ENCODE measurements around the gene KLHL22. TPM values are rescaled to one million over a fixed set of nuclear protein-coding genes. Genes with fewer than 3 reads are reported as not detected.

The KLHL22 gene, protein sequence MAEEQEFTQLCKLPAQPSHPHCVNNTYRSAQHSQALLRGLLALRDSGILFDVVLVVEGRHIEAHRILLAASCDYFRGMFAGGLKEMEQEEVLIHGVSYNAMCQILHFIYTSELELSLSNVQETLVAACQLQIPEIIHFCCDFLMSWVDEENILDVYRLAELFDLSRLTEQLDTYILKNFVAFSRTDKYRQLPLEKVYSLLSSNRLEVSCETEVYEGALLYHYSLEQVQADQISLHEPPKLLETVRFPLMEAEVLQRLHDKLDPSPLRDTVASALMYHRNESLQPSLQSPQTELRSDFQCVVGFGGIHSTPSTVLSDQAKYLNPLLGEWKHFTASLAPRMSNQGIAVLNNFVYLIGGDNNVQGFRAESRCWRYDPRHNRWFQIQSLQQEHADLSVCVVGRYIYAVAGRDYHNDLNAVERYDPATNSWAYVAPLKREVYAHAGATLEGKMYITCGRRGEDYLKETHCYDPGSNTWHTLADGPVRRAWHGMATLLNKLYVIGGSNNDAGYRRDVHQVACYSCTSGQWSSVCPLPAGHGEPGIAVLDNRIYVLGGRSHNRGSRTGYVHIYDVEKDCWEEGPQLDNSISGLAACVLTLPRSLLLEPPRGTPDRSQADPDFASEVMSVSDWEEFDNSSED
- total RNA-seq (2012; rRNA removed) (25.8 and 27.1 TPM in 2 replicates), polyA plus RNA-seq (2012; rRNA removed) (28.7 and 30.1 TPM in 2 replicates), Bru-seq, nascent RNA (percentile 79 among the genes with signal in this experiment), BruChase-seq, experiment 1, labeled RNA remaining after a 6-hour chase (percentile 93 among the genes with signal in this experiment), BruChase-seq, experiment 2, labeled RNA remaining after a 2-hour chase (percentile 89 among the genes with signal in this experiment)
- 14.3 and 46.6 TPM in 2 replicates for polyA plus RNA-seq (2012; cell fraction: cytosol; rRNA removed)
- polyA plus RNA-seq (2012; cell fraction: nucleus; rRNA removed; ENCODE audit: low replicate concordance): 70.3 and 122 TPM in 2 replicates
- long read RNA-seq, transcript KLHL22-201 (7 exons, 2,616 nt): major isoform, 10 of 29 reads
- long read RNA-seq, partial matches to known transcripts: 9 of 29 reads
- long read RNA-seq, other reads (novel, unspliced or antisense): 10 of 29 reads

DNA sequence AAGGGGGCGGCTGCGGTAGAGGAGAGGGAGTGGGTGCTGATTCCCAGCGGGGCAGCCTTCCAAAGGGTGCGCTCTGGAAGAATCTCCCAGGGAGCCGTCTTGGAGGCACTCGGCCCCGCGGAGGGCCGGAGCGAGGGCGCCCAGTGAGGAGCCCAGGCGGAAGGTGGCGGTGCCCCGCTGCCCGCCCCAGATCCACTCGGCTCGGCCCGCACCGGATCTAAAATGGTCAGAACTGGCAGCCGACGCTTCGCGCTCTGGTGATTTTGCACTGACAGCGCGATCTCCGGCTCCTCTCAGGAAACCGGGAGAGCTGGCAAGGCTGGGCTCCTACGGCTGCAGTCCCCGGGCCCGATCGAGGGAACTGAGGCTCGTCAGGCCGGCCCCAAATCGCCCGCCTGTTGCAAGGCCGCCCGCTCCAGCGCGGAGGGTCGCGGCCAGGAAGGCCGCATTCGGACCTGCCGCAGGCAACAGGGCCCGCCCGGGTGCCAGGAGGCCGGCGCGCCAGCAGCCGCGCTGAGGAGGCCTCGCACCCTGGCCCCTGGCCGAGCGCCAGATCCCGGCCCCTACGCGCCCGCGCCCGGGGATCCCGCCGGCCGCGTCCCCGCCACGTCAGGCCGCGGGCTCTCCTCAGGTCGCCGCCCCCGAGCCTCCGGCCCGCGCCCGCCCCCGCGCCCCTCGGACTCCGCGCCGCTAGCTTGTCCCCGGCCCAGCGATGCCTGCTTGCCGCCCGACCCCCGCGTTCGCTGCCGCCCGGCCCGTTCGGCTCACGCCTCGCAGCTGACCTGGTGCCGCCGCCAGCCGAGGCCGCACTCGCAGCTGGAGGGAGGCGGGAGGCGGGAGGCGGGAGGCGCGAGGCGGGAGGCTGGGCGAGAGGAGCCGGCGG is at the start of gene KLHL22:
TSS of gene KLHL22 (minus strand) at position 818 of the 883 bp plus-strand sequence. CDS start 6,584 bp downstream, outside the sequence.
- peak within 1 kb of the TSS; percentile 95 for H2BK5ac ChIP-seq (ENCODE audit: low read depth, low read length, poor library complexity, severe bottlenecking)
- peak within 1 kb of the TSS; percentile 100 for H3K4me2 ChIP-seq (ENCODE audit: low read depth, low read length)
- peak within 1 kb of the TSS; percentile 98 for H2AK9ac ChIP-seq (replicated peaks; ENCODE audit: low read depth, low read length, poor library complexity)
- H2BK120ac ChIP-seq (ENCODE audit: low read depth, low read length): peak within 1 kb of the TSS; percentile 76
- intact Hi-C loops (cut with micrococcal nuclease) (loop anchor here (5.0 kb wide), 1 partner anchor 38 kb away; no protein-coding TSS in a partner anchor), dilution Hi-C loops (cut with HindIII; ENCODE audit: low sequenced_read_pairs, unreplicated experiment) (no loop called here), in situ Hi-C loops (cut with MboI; ENCODE audit: low sequenced_read_pairs) (no loop called here)
- peaks cover 14% of the 10 kb centered on the region for H3K9me1 ChIP-seq (ENCODE audit: insufficient read depth, low read length)
- H3K27me3 ChIP-seq (ENCODE audit: control insufficient read depth, insufficient read depth, low read length): no peaks in the 10 kb centered on the region
- H2AFZ ChIP-seq (replicated peaks; ENCODE audit: low read length, poor library complexity): peak within 1 kb of the TSS; percentile 96
- H3K4me1 ChIP-seq (ENCODE audit: control insufficient read depth, insufficient read depth, low read length): peaks cover 3% of the 10 kb centered on the region
- peak within 1 kb of the TSS; percentile 99 for H3K23ac ChIP-seq (ENCODE audit: low read depth, low read length)
- H2BK20ac ChIP-seq (ENCODE audit: low read depth, low read length): peak within 1 kb of the TSS; percentile 11; the same call in 1 of the 2 replicates
- peak within 1 kb of the TSS; percentile 85 for H3K4me3 ChIP-seq (ENCODE audit: insufficient read depth, low read depth, low read length)
- peak; percentile 46 for ATAC-seq (ENCODE audit: low read depth)
- peak within 1 kb of the TSS; percentile 95 for H3K27ac ChIP-seq (ENCODE audit: insufficient read depth, low read length)
- no TSS peak for BruUV-seq (replicated peaks)
- H3K9ac ChIP-seq (ENCODE audit: low read depth, low read length): peak within 1 kb of the TSS; percentile 88
- peak; percentile 26 for DNase-seq
- H2AK5ac ChIP-seq (ENCODE audit: low read depth, low read length): peak within 1 kb of the TSS; percentile 92
- POLR2A ChIA-PET (ENCODE audit: unreplicated experiment): interaction anchor here (0.7 to 0.8 kb wide), 2 partner anchors 12 to 77 kb away, joined by 3 to 5 read pairs; no protein-coding TSS in a partner anchor
- H3K18ac ChIP-seq (ENCODE audit: low read depth, low read length): peak within 1 kb of the TSS; percentile 62
- H3K79me1 ChIP-seq (ENCODE audit: low read depth in 1 of 2, low read length in 2 of 2): peaks cover 34 to 62% of the 10 kb centered on the region in 2 experiments
- H3K14ac ChIP-seq (replicated peaks; ENCODE audit: low read depth, low read length): peak within 1 kb of the TSS; percentile 99
- peaks cover 42% of the 10 kb centered on the region for H4K20me1 ChIP-seq (ENCODE audit: insufficient read depth, low read length)
- H4K8ac ChIP-seq (ENCODE audit: low read depth in 2 of 2, low read length in 2 of 2): peak within 1 kb of the TSS; percentile 76 to 85
- peak within 1 kb of the TSS; percentile 86 for H4K91ac ChIP-seq (ENCODE audit: insufficient read depth, low read depth, low read length)
- no peaks in the 10 kb centered on the region for H3K9me3 ChIP-seq (ENCODE audit: control insufficient read depth, insufficient read depth, low read length)
- H4K5ac ChIP-seq (ENCODE audit: low read depth, low read length): peak within 1 kb of the TSS; percentile 79
- 1% methylated on average over 20 of the region's 108 CpGs; no CpG with 5 or more reads in 1 of the 2 experiments for WGBS, 2 experiments (ENCODE audit: extremely low coverage in 2 of 2, insufficient read length in 1 of 2)
- no peaks in the 10 kb centered on the region for H3K36me3 ChIP-seq (ENCODE audit: control insufficient read depth, insufficient read depth, low read length)
- H2BK15ac ChIP-seq (ENCODE audit: low read depth, low read length): peak within 1 kb of the TSS; percentile 71
- peak within 1 kb of the TSS; percentile 90 for H3K4ac ChIP-seq (ENCODE audit: low read depth, low read length)
- H3K56ac ChIP-seq (ENCODE audit: extremely low read depth, insufficient read depth, low read length): peak within 1 kb of the TSS; percentile 88
- CTCF ChIA-PET: no interaction called here
- TF ChIP-seq, protein P1, sequence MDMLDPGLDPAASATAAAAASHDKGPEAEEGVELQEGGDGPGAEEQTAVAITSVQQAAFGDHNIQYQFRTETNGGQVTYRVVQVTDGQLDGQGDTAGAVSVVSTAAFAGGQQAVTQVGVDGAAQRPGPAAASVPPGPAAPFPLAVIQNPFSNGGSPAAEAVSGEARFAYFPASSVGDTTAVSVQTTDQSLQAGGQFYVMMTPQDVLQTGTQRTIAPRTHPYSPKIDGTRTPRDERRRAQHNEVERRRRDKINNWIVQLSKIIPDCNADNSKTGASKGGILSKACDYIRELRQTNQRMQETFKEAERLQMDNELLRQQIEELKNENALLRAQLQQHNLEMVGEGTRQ (IDR thresholded peaks at IDR 0.05; ENCODE audit: low read depth, low read length): no peak
- TF ChIP-seq MAFK (IDR thresholded peaks at IDR 0.05; ENCODE audit: low read depth, low read length) (no peak), RFX5 (IDR thresholded peaks at IDR 0.05; ENCODE audit: low read depth, low read length) (no peak), RAD21 (IDR thresholded peaks at IDR 0.05; ENCODE audit: low read length) (no peak), CEBPB (IDR thresholded peaks at IDR 0.05; ENCODE audit: low read depth, low read length) (no peak), MAZ (IDR thresholded peaks at IDR 0.05; ENCODE audit: borderline replicate concordance, low read depth, low read length) (no peak), POLR2A (IDR thresholded peaks at IDR 0.05; ENCODE audit: low read depth, low read length) (no peak; the same call in none of the 2 replicates), MXI1 (IDR thresholded peaks at IDR 0.05; ENCODE audit: borderline replicate concordance, low read depth, low read length) (no peak), SMC3 (IDR thresholded peaks at IDR 0.05; ENCODE audit: low read depth, low read length) (no peak)
- TF ChIP-seq, protein P2, sequence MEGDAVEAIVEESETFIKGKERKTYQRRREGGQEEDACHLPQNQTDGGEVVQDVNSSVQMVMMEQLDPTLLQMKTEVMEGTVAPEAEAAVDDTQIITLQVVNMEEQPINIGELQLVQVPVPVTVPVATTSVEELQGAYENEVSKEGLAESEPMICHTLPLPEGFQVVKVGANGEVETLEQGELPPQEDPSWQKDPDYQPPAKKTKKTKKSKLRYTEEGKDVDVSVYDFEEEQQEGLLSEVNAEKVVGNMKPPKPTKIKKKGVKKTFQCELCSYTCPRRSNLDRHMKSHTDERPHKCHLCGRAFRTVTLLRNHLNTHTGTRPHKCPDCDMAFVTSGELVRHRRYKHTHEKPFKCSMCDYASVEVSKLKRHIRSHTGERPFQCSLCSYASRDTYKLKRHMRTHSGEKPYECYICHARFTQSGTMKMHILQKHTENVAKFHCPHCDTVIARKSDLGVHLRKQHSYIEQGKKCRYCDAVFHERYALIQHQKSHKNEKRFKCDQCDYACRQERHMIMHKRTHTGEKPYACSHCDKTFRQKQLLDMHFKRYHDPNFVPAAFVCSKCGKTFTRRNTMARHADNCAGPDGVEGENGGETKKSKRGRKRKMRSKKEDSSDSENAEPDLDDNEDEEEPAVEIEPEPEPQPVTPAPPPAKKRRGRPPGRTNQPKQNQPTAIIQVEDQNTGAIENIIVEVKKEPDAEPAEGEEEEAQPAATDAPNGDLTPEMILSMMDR (conservative IDR thresholded peaks at IDR 0.05; ENCODE audit: low read depth, low read length): no peak

Measured in IMR-90 (cell line).